SK-N-SH treated with all-trans-retinoic acid at 6 μM for 48 hours (cell line): ENCODE results near the gene KCNJ12.

Experiments used
- ATAC-seq: fragments of 200-7000 bp; cut with Tn5 transposase; 3 replicates; pipeline ENCODE4 v1.9.1; 2020; ENCODE audit warnings: mild to moderate bottlenecking, moderate library complexity
- ARNTL ChIP-seq: fragments of 450-650 bp; formaldehyde crosslinking; IDR thresholded peaks from 2 replicates; pipeline ENCODE4 v1.5.0; 2020; ENCODE audit warnings: low read depth, mild to moderate bottlenecking, moderate library complexity, borderline replicate concordance
- BACH2 ChIP-seq: fragments of 250-450 bp; sonication (Bioruptor Pico); IDR thresholded peaks from 2 replicates; pipeline ENCODE4 v1.9.0; 2021; ENCODE audit warnings: mild to moderate bottlenecking, borderline replicate concordance
- CSDC2 ChIP-seq: fragments of 250-450 bp; sonication (Bioruptor Pico); IDR thresholded peaks from 2 replicates; pipeline ENCODE4 v1.5.0; 2020; ENCODE audit warnings: mild to moderate bottlenecking, moderate library complexity
- ESRRG ChIP-seq: fragments of 250-450 bp; sonication (Bioruptor Pico); IDR thresholded peaks from 2 replicates; pipeline ENCODE4 v1.6.1; 2021; ENCODE audit warnings: mild to moderate bottlenecking
- GLIS3 ChIP-seq: fragments of 250-450 bp; sonication (Bioruptor Pico); IDR thresholded peaks from 2 replicates; pipeline ENCODE4 v1.5.0; 2020; ENCODE audit warnings: mild to moderate bottlenecking, moderate library complexity
- ISL1 ChIP-seq: fragments of 250-450 bp; sonication (Bioruptor Pico); IDR thresholded peaks from 2 replicates; pipeline ENCODE4 v2.1.2; 2022; ENCODE audit warnings: mild to moderate bottlenecking, moderate library complexity
- OSR1 ChIP-seq: fragments of 250-450 bp; sonication (Bioruptor Pico); IDR thresholded peaks from 2 replicates; pipeline ENCODE4 v1.8.0; 2022; ENCODE audit warnings: moderate library complexity, mild to moderate bottlenecking, inconsistent platforms
- PPARA ChIP-seq: fragments of 250-450 bp; sonication (Bioruptor Pico); IDR thresholded peaks from 2 replicates; pipeline ENCODE4 v1.5.0; 2020; ENCODE audit warnings: mild to moderate bottlenecking, borderline replicate concordance
- RARB ChIP-seq: fragments of 250-450 bp; sonication (Bioruptor Pico); IDR thresholded peaks from 2 replicates; pipeline ENCODE4 v1.8.0; 2021; ENCODE audit warnings: mild to moderate bottlenecking, moderate library complexity
- SNAI2 ChIP-seq: fragments of 250-450 bp; sonication (Bioruptor Pico); IDR thresholded peaks from 2 replicates; pipeline ENCODE4 v1.5.0; 2020; ENCODE audit warnings: mild to moderate bottlenecking, moderate library complexity
- TCF4 ChIP-seq: fragments of 250-450 bp; sonication (Bioruptor Pico); IDR thresholded peaks from 2 replicates; pipeline ENCODE4 v1.8.0; 2021; ENCODE audit warnings: mild to moderate bottlenecking, moderate library complexity, borderline replicate concordance
- TOX ChIP-seq: fragments of 250-450 bp; sonication (Bioruptor Pico); IDR thresholded peaks from 2 replicates; pipeline ENCODE4 v1.8.0; 2021; ENCODE audit warnings: mild to moderate bottlenecking, moderate library complexity, borderline replicate concordance
- TSHZ2 ChIP-seq: fragments of 250-450 bp; sonication (Bioruptor Pico); IDR thresholded peaks from 2 replicates; pipeline ENCODE4 v1.5.0; 2020; ENCODE audit warnings: mild to moderate bottlenecking, moderate library complexity
- ZC3H10 ChIP-seq: fragments of 250-450 bp; sonication (Bioruptor Pico); IDR thresholded peaks from 2 replicates; pipeline ENCODE4 v1.5.1; 2021; ENCODE audit warnings: mild to moderate bottlenecking, moderate library complexity
- ZFP3 ChIP-seq: fragments of 250-450 bp; sonication (Bioruptor Pico); IDR thresholded peaks from 2 replicates; pipeline ENCODE4 v1.5.0; 2020; ENCODE audit warnings: mild to moderate bottlenecking, moderate library complexity
- ZNF565 ChIP-seq: fragments of 450-650 bp; formaldehyde crosslinking; conservative IDR thresholded peaks from 2 replicates; pipeline ENCODE4 v1.5.0; 2020; ENCODE audit warnings: low read depth, mild to moderate bottlenecking, moderate library complexity
- ZNF70 ChIP-seq: fragments of 450-650 bp; formaldehyde crosslinking; IDR thresholded peaks from 2 replicates; pipeline ENCODE4 v1.5.0; 2020; ENCODE audit warnings: mild to moderate bottlenecking, moderate library complexity
- ZNF8 ChIP-seq: fragments of 450-650 bp; formaldehyde crosslinking; IDR thresholded peaks from 2 replicates; pipeline ENCODE4 v1.5.0; 2020; ENCODE audit warnings: mild to moderate bottlenecking, moderate library complexity
- TF ChIP-seq, protein P1 (sequence below): fragments of 250-450 bp; sonication (Bioruptor Pico); IDR thresholded peaks from 2 replicates; pipeline ENCODE4 v1.8.0; 2020; ENCODE audit warnings: mild to moderate bottlenecking, moderate library complexity, borderline replicate concordance
- TF ChIP-seq, protein P2 (sequence below): fragments of 250-450 bp; sonication (Bioruptor Pico); IDR thresholded peaks from 2 replicates; pipeline ENCODE4 v1.5.1; 2021; ENCODE audit warnings: mild to moderate bottlenecking, moderate library complexity

Gene KCNJ12

GRCh38 chr17:21389394-21389793 lies 13.2 kb downstream of the KCNJ12 start:
- TF ChIP-seq TOX (CRISPR knock-in tag): no peak
- TF ChIP-seq, protein P1, sequence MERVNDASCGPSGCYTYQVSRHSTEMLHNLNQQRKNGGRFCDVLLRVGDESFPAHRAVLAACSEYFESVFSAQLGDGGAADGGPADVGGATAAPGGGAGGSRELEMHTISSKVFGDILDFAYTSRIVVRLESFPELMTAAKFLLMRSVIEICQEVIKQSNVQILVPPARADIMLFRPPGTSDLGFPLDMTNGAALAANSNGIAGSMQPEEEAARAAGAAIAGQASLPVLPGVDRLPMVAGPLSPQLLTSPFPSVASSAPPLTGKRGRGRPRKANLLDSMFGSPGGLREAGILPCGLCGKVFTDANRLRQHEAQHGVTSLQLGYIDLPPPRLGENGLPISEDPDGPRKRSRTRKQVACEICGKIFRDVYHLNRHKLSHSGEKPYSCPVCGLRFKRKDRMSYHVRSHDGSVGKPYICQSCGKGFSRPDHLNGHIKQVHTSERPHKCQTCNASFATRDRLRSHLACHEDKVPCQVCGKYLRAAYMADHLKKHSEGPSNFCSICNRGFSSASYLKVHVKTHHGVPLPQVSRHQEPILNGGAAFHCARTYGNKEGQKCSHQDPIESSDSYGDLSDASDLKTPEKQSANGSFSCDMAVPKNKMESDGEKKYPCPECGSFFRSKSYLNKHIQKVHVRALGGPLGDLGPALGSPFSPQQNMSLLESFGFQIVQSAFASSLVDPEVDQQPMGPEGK (CRISPR knock-in tag): no peak
- no peak for TF ChIP-seq BACH2 (CRISPR knock-in tag)
- TF ChIP-seq ZFP3: no peak
- no peak for TF ChIP-seq GLIS3 (CRISPR knock-in tag)
- no peak for TF ChIP-seq RARB (CRISPR knock-in tag)
- no peak for TF ChIP-seq ZC3H10
- TF ChIP-seq PPARA: no peak
- TF ChIP-seq, all 23 proteins: peak for 0
- no peak for ATAC-seq

DNA sequence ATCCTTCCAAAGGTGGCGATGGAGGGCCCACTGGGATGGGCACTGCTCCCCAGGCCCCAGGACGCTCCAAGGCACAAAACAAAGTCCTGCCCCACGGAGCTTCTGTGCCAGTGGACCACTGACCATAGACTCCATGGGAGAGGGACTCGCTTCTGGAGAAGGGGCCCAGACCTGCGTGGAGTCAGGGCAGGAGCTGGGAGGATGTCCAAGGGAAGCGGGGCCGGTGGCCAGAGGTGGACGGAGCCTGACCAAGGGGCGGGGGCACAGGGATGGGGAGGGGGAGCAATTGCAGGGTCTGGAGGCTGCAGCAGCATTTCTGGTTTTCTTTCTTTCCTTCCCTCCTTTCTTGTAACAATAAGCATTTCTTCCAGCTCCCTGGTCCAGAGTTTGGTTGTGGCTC lies 14.1 kb downstream of the KCNJ12 start:
- TF ChIP-seq ARNTL (CRISPR knock-in tag): no peak
- no peak for TF ChIP-seq CSDC2
- TF ChIP-seq RARB (CRISPR knock-in tag): no peak
- TF ChIP-seq, protein P1 (CRISPR knock-in tag): no peak
- no peak for TF ChIP-seq ZNF70
- TF ChIP-seq TSHZ2 (CRISPR knock-in tag): no peak
- TF ChIP-seq ZFP3: no peak
- TF ChIP-seq PPARA: no peak
- TF ChIP-seq OSR1: no peak
- TF ChIP-seq ISL1 (CRISPR knock-in tag): no peak
- no peak for ATAC-seq

DNA sequence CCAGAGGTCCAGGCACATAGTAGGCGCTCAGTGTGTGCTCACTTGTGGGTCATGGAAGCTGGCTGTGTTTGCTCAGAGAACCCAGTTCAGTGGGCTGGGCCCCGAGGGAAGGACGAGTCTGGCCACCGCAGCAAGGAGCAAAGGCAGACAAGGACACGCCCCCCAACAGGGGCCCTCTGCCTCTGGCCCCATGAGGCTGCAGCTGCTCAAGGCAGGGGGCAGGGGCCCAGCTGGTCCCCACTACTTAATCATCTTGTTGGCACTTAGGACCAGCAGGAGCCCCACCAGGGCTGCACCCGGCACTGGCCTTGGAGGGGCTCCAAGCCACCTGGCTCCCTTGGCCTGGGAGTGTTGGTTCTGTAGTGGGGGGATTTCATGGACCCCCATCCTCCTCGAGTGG lies 16.1 kb downstream of the KCNJ12 start:
- ATAC-seq: no peak
- no peak for TF ChIP-seq SNAI2
- TF ChIP-seq, all 23 proteins: peak for 0

DNA sequence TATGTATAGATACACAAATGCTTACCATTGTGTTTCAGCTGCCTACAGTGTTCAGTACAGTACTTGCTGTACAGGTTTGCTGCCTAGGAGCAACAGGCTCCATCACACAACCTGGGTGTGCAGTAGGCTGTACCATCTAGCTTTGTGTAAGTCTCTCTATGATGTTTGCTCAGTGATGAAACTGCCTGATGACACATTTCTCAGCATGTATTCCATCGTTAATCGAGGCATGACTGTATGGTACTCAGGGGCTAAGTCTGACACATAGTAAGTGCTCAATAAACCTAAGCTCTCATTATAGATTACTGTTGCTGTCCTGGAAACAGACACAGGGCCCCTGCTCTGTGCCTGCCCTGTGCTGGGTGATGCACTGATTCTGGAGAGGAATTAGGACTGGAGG lies 18.1 kb downstream of the KCNJ12 start:
- ATAC-seq: no peak
- TF ChIP-seq TCF4 (CRISPR knock-in tag): no peak
- TF ChIP-seq, protein P2, sequence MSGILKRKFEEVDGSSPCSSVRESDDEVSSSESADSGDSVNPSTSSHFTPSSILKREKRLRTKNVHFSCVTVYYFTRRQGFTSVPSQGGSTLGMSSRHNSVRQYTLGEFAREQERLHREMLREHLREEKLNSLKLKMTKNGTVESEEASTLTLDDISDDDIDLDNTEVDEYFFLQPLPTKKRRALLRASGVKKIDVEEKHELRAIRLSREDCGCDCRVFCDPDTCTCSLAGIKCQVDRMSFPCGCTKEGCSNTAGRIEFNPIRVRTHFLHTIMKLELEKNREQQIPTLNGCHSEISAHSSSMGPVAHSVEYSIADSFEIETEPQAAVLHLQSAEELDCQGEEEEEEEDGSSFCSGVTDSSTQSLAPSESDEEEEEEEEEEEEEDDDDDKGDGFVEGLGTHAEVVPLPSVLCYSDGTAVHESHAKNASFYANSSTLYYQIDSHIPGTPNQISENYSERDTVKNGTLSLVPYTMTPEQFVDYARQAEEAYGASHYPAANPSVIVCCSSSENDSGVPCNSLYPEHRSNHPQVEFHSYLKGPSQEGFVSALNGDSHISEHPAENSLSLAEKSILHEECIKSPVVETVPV (CRISPR knock-in tag): no peak
- TF ChIP-seq OSR1: no peak
- TF ChIP-seq CSDC2: no peak
- TF ChIP-seq ISL1 (CRISPR knock-in tag): no peak
- no peak for TF ChIP-seq ZNF8
- TF ChIP-seq RARB (CRISPR knock-in tag): no peak
- TF ChIP-seq, protein P1 (CRISPR knock-in tag): no peak
- no peak for TF ChIP-seq ESRRG (CRISPR knock-in tag)
- no peak for TF ChIP-seq SNAI2
- no peak for TF ChIP-seq ZNF565
- TF ChIP-seq, all 23 proteins: peak for 0
